ENCODE data around the gene YRDC. TPM values are rescaled to one million over a fixed set of nuclear protein-coding genes. Genes with fewer than 3 reads are reported as not detected.

Gene YRDC
- total and polyA plus RNA-seq, 2 donors (not counting 3 experiments of a cell fraction or from before 2014, with no cell fraction given): 19.2 to 20.5 TPM

DNA sequence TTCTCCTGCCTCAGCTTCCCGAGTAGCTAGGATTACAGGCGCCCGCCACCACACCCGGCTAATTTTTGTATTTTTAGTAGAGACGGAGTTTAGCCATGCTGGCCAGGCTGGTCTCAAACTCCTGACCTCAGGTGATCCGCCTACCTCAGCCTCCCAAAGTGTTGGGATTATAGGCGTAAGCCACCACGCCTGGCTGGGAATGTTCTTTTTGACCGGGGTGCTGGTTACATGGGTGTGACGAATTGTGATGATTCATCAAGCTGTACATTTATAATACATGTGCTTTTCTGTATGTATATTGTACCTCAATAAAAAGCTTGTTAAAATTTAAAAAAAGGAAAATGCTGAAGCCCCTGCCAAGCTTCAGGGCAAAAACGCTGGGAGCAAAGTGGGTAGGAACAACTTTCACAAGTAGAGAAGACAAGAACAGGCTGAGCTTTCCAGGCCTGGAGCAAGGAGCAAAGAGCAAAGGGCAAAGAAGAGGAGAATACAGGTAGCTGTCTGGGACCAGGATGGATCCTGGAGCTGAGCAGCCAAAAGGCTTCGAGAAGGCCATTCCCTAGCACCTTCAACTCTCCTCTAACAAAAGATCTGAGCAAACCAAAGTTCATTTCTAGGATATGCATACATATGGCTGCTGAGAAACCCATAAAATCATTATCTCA lies 20.5 kb upstream of the YRDC start:
- TF ChIP-seq, protein P1, sequence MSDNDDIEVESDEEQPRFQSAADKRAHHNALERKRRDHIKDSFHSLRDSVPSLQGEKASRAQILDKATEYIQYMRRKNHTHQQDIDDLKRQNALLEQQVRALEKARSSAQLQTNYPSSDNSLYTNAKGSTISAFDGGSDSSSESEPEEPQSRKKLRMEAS (IDR thresholded peaks at IDR 0.05; ENCODE audit: insufficient read depth, insufficient read length): no peak
- TF ChIP-seq POLR2A (IDR thresholded peaks at IDR 0.05; ENCODE audit: low read depth, low read length) (no peak), EZH2 (IDR thresholded peaks at IDR 0.05; ENCODE audit: borderline replicate concordance, low read depth, low read length, severe bottlenecking) (no peak), CTCF (IDR thresholded peaks at IDR 0.05; ENCODE audit: extremely low read depth in 1 of 2, insufficient read depth in 1 of 2, low read depth in 1 of 2, low read length in 2 of 2) (no peak), GATA2 (IDR thresholded peaks at IDR 0.05; ENCODE audit: insufficient read depth, insufficient read length, low read depth, low read length) (no peak), POLR2AphosphoS5 (IDR thresholded peaks at IDR 0.05; ENCODE audit: insufficient read depth, low read depth, low read length) (no peak), FOS (IDR thresholded peaks at IDR 0.05; ENCODE audit: borderline replicate concordance, insufficient read depth, low read length) (no peak), MYC (IDR thresholded peaks at IDR 0.05; ENCODE audit: low read depth, low read length) (no peak), JUN (IDR thresholded peaks at IDR 0.05; ENCODE audit: borderline replicate concordance, insufficient read depth, insufficient read length, low read depth) (no peak)
- H3K4me1 ChIP-seq (ENCODE audit: control insufficient read depth, extremely low read depth, insufficient read depth, low read length): no peaks in the 10 kb centered on the region
- intact Hi-C loops (cut with micrococcal nuclease): no loop called here
- no peak overlapping the region for H3K4me3 ChIP-seq (replicated peaks in 1 of 3; ENCODE audit: insufficient read depth in 1 of 3, low read depth in 1 of 3, low read length in 3 of 3)
- no peak overlapping the region for H3K9ac ChIP-seq (replicated peaks; ENCODE audit: extremely low read depth, insufficient read depth, low read length)
- no peaks in the 10 kb centered on the region for H4K20me1 ChIP-seq (replicated peaks; ENCODE audit: control insufficient read depth, extremely low read depth, insufficient read depth, low read length)
- FAIRE-seq: no peak
- no peaks in the 10 kb centered on the region for H3K27me3 ChIP-seq (ENCODE audit: control insufficient read depth in 2 of 2, insufficient read depth in 2 of 2, low read length in 2 of 2)
- dilution Hi-C loops (cut with MboI; ENCODE audit: extremely low pct_ligation_motif_present, low sequenced_read_pairs): no loop called here
- BruUV-seq (replicated peaks): no TSS peak
- no peaks in the 10 kb centered on the region for H3K79me2 ChIP-seq (ENCODE audit: control insufficient read depth, insufficient read depth, low read length)
- H3K9me1 ChIP-seq (replicated peaks; ENCODE audit: control insufficient read depth, extremely low read depth, insufficient read depth, low read length): no peaks in the 10 kb centered on the region
- ChIA-PET POLR2A (interaction anchor here (0.6 kb wide), 1 partner anchor 8 kb away, joined by 5 read pairs; no protein-coding TSS in a partner anchor), CTCF (interaction anchor here (0.9 to 1.2 kb wide), 3 partner anchors 13 to 31 kb away, joined by 3 read pairs; partner anchors contain the start of gene MTF1)
- no peaks in the 10 kb centered on the region for H3K9me3 ChIP-seq (replicated peaks; ENCODE audit: control insufficient read depth, insufficient read depth, low read length)
- no peak overlapping the region for H2AFZ ChIP-seq (ENCODE audit: low read depth, low read length)
- H3K27ac ChIP-seq (ENCODE audit: insufficient read depth, low read depth, low read length): no peak overlapping the region
- peaks cover 5 to 8% of the 10 kb centered on the region in 2 experiments for H3K36me3 ChIP-seq (ENCODE audit: control insufficient read depth in 2 of 2, extremely low read depth in 1 of 2, insufficient read depth in 2 of 2, low read length in 2 of 2)
- no peak for DNase-seq (ENCODE audit: low read depth, low spot score)
- no peak overlapping the region for H3K4me2 ChIP-seq (ENCODE audit: insufficient read depth, low read length)

Data from endothelial cell of umbilical vein (primary cell).